ENCODE data around the gene MTA1.

GRCh38 chr14:105458571-105458970 is 38.9 kb downstream of the MTA1 start:
- TF ChIP-seq POLR2A (IDR thresholded peaks at IDR 0.05; ENCODE audit: control extremely low read depth in 1 of 2, low read depth in 2 of 2, low read length in 2 of 2) (no peak), CTCF (IDR thresholded peaks at IDR 0.05; ENCODE audit: control extremely low read depth in 1 of 3, insufficient read depth in 1 of 3, low read depth in 1 of 3, low read length in 3 of 3) (no peak), SP1 (IDR thresholded peaks at IDR 0.05; ENCODE audit: low read depth, low read length) (no peak), MAX (IDR thresholded peaks at IDR 0.05) (no peak), GTF2F1 (IDR thresholded peaks at IDR 0.05; ENCODE audit: borderline replicate concordance, low read depth, low read length) (no peak), HDAC2 (IDR thresholded peaks at IDR 0.05; ENCODE audit: borderline replicate concordance in 1 of 2, low read depth in 2 of 2, low read length in 2 of 2) (no peak), EGR1 (IDR thresholded peaks at IDR 0.05; ENCODE audit: borderline replicate concordance, low read depth, low read length) (no peak), RXRA (IDR thresholded peaks at IDR 0.05; ENCODE audit: insufficient read depth, low read depth, low read length) (no peak), ATF2 (IDR thresholded peaks at IDR 0.05; ENCODE audit: low read length) (no peak)

Measured in H1 (cell line).